GM12891 (cell line): Measurements from ENCODE around the gene INPP4A.

Experiments
- POLR2A ChIP-seq: IDR thresholded peaks from 2 replicates; pipeline ENCODE4 v1.6.1; 2011; ENCODE audit warnings: low read depth, low read length, control low read depth
- POLR2AphosphoS5 ChIP-seq: IDR thresholded peaks from 2 replicates; pipeline ENCODE4 v1.6.1; 2011; ENCODE audit warnings: low read depth, low read length, control low read depth
- SPI1 ChIP-seq: IDR thresholded peaks from 2 replicates; pipeline ENCODE4 v1.6.1; 2011; ENCODE audit warnings: low read depth, low read length, control low read depth
- TAF1 ChIP-seq: IDR thresholded peaks from 2 replicates; pipeline ENCODE4 v1.6.1; 2011; ENCODE audit warnings: low read depth, low read length, control low read depth

DNA sequence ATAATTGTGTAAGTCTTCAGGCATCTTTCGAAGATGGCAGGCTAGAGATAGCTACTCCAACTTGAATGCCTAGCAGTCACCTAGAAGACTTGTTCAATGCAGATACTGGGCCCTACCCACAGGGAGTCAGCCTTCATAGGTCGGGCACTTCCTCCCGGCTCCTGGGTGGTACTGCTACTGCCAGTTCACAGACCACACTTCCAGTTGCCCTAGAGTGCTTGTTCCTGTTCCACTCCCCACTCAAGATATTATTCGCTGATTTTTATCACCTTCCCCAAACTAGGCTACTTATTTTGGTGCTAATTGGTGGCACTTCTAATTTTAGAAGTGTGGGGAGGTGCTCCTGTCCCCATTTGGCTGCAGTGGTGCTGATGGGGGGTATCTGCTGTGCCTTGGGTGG is 34.2 kb downstream of the INPP4A start:
- TF ChIP-seq POLR2A = no peak
- TF ChIP-seq TAF1 = no peak
- no peak for TF ChIP-seq POLR2AphosphoS5
- TF ChIP-seq SPI1 = peak; percentile 51
